HEK293T (cell line): Measurements from ENCODE around the gene HEXIM1.

ENCODE experiments used
- TARDBP ChIP-seq: fragments of 450-650 bp; IDR thresholded peaks from 2 replicates; pipeline ENCODE4 v1.6.1; 2016
- ZNF384 ChIP-seq: fragments of 450-650 bp; IDR thresholded peaks from 2 replicates; pipeline ENCODE4 v1.6.1; 2016

GRCh38 chr17:45144199-45145034 is 3.9 kb upstream of the HEXIM1 start:
- TF ChIP-seq ZNF384 (no peak), TARDBP (no peak)
